Endothelial cell of umbilical vein (primary cell): Measurements from ENCODE around the gene RALBP1. TPM values are rescaled to one million over a fixed set of nuclear protein-coding genes. Genes with fewer than 3 reads are reported as not detected.

Experiments used
- BruUV-seq: library from RNA; stranded (reverse); fragments of 400-500 nt; replicated peaks from 2 replicates; lab custom pipeline; 2021; lab: Mats Ljungman, UMichigan
- CTCF ChIA-PET: fragments of 300-600, 350-600 bp; sonication (Branson Sonifier 250); formaldehyde crosslinking; loops from one replicate; lab custom pipeline; 2021; ENCODE audit warnings: antibody characterized with exemption, inconsistent platforms; lab: Charles Lee
- POLR2A ChIA-PET: fragments of 300-600, 350-600 bp; sonication (Branson Sonifier 250); formaldehyde crosslinking; loops from one replicate; lab custom pipeline; 2021; ENCODE audit warnings: antibody characterized with exemption, inconsistent platforms; lab: Charles Lee
- DNase-seq: peaks from one replicate; pipeline ENCODE4 v3.0.0-alpha.2; 2011; ENCODE audit warnings: low read depth, low spot score
- FAIRE-seq: peaks from 2 replicates; lab custom pipeline; 2011; peaks lifted over from hg19 to GRCh38; lab: Jason Lieb, UNC
- H2AFZ ChIP-seq: 2 replicates; pipeline ENCODE4 v1.6.0; 2012; ENCODE audit warnings: low read depth, low read length, control low read depth, inconsistent platforms
- H3K27ac ChIP-seq: 2 replicates; pipeline ENCODE4 v1.5.1; 2011; ENCODE audit warnings: low read depth, mild to moderate bottlenecking, control low read depth, low read length, moderate library complexity; ENCODE audit not compliant: insufficient read depth
- H3K27me3 ChIP-seq, 2 experiments: 2 replicates each; pipeline versions ENCODE4 v1.6.0 to v1.6.1; 2011; ENCODE audit warnings: low read length in 2 of 2, mixed read lengths in 1 of 2; ENCODE audit not compliant: control insufficient read depth in 2 of 2, insufficient read depth in 2 of 2
- H3K36me3 ChIP-seq, 2 experiments: 2 replicates in 1 of 2; 3 replicates in 1 of 2; pipeline ENCODE4 v1.5.1; 2011; ENCODE audit warnings: low read length in 2 of 2, mild to moderate bottlenecking in 1 of 2, moderate library complexity in 1 of 2; ENCODE audit not compliant: control insufficient read depth in 2 of 2, insufficient read depth in 2 of 2; ENCODE audit errors: extremely low read depth in 1 of 2
- H3K4me1 ChIP-seq: 3 replicates; pipeline ENCODE4 v1.5.1; 2011; ENCODE audit warnings: mild to moderate bottlenecking, low read length; ENCODE audit not compliant: control insufficient read depth, insufficient read depth; ENCODE audit errors: extremely low read depth
- H3K4me2 ChIP-seq: 2 replicates; pipeline ENCODE4 v1.6.1; 2011; ENCODE audit warnings: low read length, control low read depth, mixed read lengths; ENCODE audit not compliant: insufficient read depth
- H3K4me3 ChIP-seq, 3 experiments: fragments of 200-600 bp in 1 of 3; sonication (generic), shearing (Covaris generic) in 1 of 3; replicated peaks in 1 of 3; 2 replicates each; pipeline ENCODE4 v1.5.1; 2011 to 2016; ENCODE audit warnings: control low read depth in 3 of 3, low read length in 3 of 3, mild to moderate bottlenecking in 2 of 3, inconsistent platforms in 1 of 3, low read depth in 1 of 3, moderate library complexity in 1 of 3; ENCODE audit not compliant: insufficient read depth in 1 of 3
- H3K79me2 ChIP-seq: 2 replicates; pipeline ENCODE4 v1.6.0; 2012; ENCODE audit warnings: low read length, inconsistent platforms; ENCODE audit not compliant: control insufficient read depth, insufficient read depth
- H3K9ac ChIP-seq: replicated peaks from 2 replicates; pipeline ENCODE3; 2011; ENCODE audit warnings: low read length, control low read depth; ENCODE audit not compliant: insufficient read depth; ENCODE audit errors: extremely low read depth
- H3K9me1 ChIP-seq: replicated peaks from 3 replicates; pipeline ENCODE4 v1.6.0; 2011; ENCODE audit warnings: mild to moderate bottlenecking, low read length; ENCODE audit not compliant: control insufficient read depth, insufficient read depth; ENCODE audit errors: extremely low read depth
- H3K9me3 ChIP-seq: replicated peaks from 2 replicates; pipeline ENCODE4 v1.5.1; 2012; ENCODE audit warnings: low read length, inconsistent platforms; ENCODE audit not compliant: control insufficient read depth, insufficient read depth
- H4K20me1 ChIP-seq: replicated peaks from 2 replicates; pipeline ENCODE3; 2011; ENCODE audit warnings: mild to moderate bottlenecking, low read length; ENCODE audit not compliant: control insufficient read depth, insufficient read depth; ENCODE audit errors: extremely low read depth
- CTCF ChIP-seq, 2 donors: IDR thresholded peaks; 1 replicate in 1 of 2; 2 replicates in 1 of 2; pipeline ENCODE4 v1.5.1; 2011; ENCODE audit warnings: low read length in 2 of 2, mild to moderate bottlenecking in 2 of 2, moderate library complexity in 2 of 2, control low read depth in 1 of 2, inconsistent platforms in 1 of 2, low read depth in 1 of 2; ENCODE audit not compliant: insufficient read depth in 1 of 2; ENCODE audit errors: extremely low read depth in 1 of 2
- EZH2 ChIP-seq: IDR thresholded peaks from 2 replicates; pipeline ENCODE4 v1.6.1; 2012; ENCODE audit warnings: borderline replicate concordance, low read depth, mild to moderate bottlenecking, moderate library complexity, low read length, inconsistent platforms; ENCODE audit not compliant: severe bottlenecking
- FOS ChIP-seq: IDR thresholded peaks from 2 replicates; pipeline ENCODE4 v1.6.1; 2011; ENCODE audit warnings: mild to moderate bottlenecking, low read length, moderate library complexity, borderline replicate concordance; ENCODE audit not compliant: insufficient read depth
- GATA2 ChIP-seq: IDR thresholded peaks from 2 replicates; pipeline ENCODE4 v1.7.0; 2011; ENCODE audit warnings: low read depth, mild to moderate bottlenecking, moderate library complexity, mixed read lengths, low read length; ENCODE audit not compliant: insufficient read length, insufficient read depth
- JUN ChIP-seq: IDR thresholded peaks from 2 replicates; pipeline ENCODE4 v1.6.1; 2011; ENCODE audit warnings: borderline replicate concordance, low read depth; ENCODE audit not compliant: insufficient read length, insufficient read depth
- MAX ChIP-seq: IDR thresholded peaks from 2 replicates; pipeline ENCODE4 v1.6.1; 2011; ENCODE audit not compliant: insufficient read depth, insufficient read length
- MYC ChIP-seq: IDR thresholded peaks from one replicate; pipeline ENCODE4 v1.6.1; 2011; ENCODE audit warnings: mild to moderate bottlenecking, low read depth, low read length
- POLR2A ChIP-seq: IDR thresholded peaks from 2 replicates; pipeline ENCODE4 v1.6.1; 2012; ENCODE audit warnings: low read depth, mild to moderate bottlenecking, control low read depth, low read length
- POLR2AphosphoS5 ChIP-seq: IDR thresholded peaks from 2 replicates; pipeline ENCODE4 v1.6.1; 2012; ENCODE audit warnings: low read depth, mild to moderate bottlenecking, control low read depth, low read length, moderate library complexity; ENCODE audit not compliant: insufficient read depth
- dilution Hi-C: fragments of 300-500 bp; cut with MboI; formaldehyde crosslinking; loops from one replicate; pipeline ENCODE4 v1.15.0; 2019; ENCODE audit warnings: low sequenced_read_pairs; ENCODE audit not compliant: extremely low pct_ligation_motif_present
- intact Hi-C: fragments of 100-400 bp; cut with micrococcal nuclease; formaldehyde crosslinking; loops from one replicate; pipeline ENCODE4 v1.10.0; 2022
- polyA plus RNA-seq, 4 experiments: library from polyadenylated mRNA; depleted of rRNA in 3 of 4; stranded (reverse) in 3 of 4; unstranded in 1 of 4; fragments of >200 nt; gene quantifications; 2 replicates each; pipeline versions ENCODE4 v1.2.1 to v1.2.3, GENCODE V29; 2011 to 2012; ENCODE audit warnings: missing spikeins in 1 of 4
- total RNA-seq: library from RNA; stranded (reverse); gene quantifications from 2 replicates; pipeline ENCODE4 v1.2.3, GENCODE V29; 2021

The RALBP1 gene
- total and polyA plus RNA-seq, 2 donors (not counting 3 experiments of a cell fraction or from before 2014, with no cell fraction given) = 55.8 to 68.4 TPM

- Histone ChIP-seq H3K9me3 (no peaks in the 10 kb centered on the region), H3K36me3 (no peaks in the 10 kb centered on the region), H3K4me2 (no peak overlapping the region), H3K4me3 (no peak overlapping the region), H3K79me2 (peaks cover 47% of the 10 kb centered on the region), H3K9ac (no peak overlapping the region), H4K20me1 (peaks cover 2% of the 10 kb centered on the region), H3K27ac (no peak overlapping the region), H3K9me1 (no peaks in the 10 kb centered on the region), H3K4me1 (no peaks in the 10 kb centered on the region), H3K27me3 (no peaks in the 10 kb centered on the region), H2AFZ (no peak overlapping the region)
- FAIRE-seq (no peak), DNase-seq (no peak)
- ChIA-PET POLR2A (no interaction called here), CTCF (interaction anchor here (1.1 kb wide), 1 partner anchor 27 kb away, joined by 3 read pairs; no protein-coding TSS in a partner anchor)
- no TSS peak for BruUV-seq
- dilution Hi-C loops (no loop called here), intact Hi-C loops (no loop called here)
- TF ChIP-seq CTCF (IDR thresholded peaks at IDR 0.05; ENCODE audit: extremely low read depth in 1 of 2, insufficient read depth in 1 of 2, low read depth in 1 of 2, low read length in 2 of 2) (no peak), POLR2A (no peak)
These were observed 20.2 kb downstream of the RALBP1 start for GRCh38 chr18:9495465-9495864.

- Histone ChIP-seq H3K27me3 (no peaks in the 10 kb centered on the region), H4K20me1 (peaks cover 2% of the 10 kb centered on the region), H3K9ac (no peak overlapping the region), H3K79me2 (peaks cover 47% of the 10 kb centered on the region), H3K9me1 (no peaks in the 10 kb centered on the region), H3K36me3 (no peaks in the 10 kb centered on the region), H3K4me2 (no peak overlapping the region), H3K9me3 (no peaks in the 10 kb centered on the region), H3K27ac (no peak overlapping the region), H2AFZ (no peak overlapping the region), H3K4me3 (no peak overlapping the region), H3K4me1 (no peaks in the 10 kb centered on the region)
- intact Hi-C loops (no loop called here), dilution Hi-C loops (no loop called here)
- ChIA-PET POLR2A (no interaction called here), CTCF (no interaction called here)
- TF ChIP-seq FOS (no peak), MYC (no peak), POLR2AphosphoS5 (no peak), EZH2 (no peak), MAX (no peak), CTCF (IDR thresholded peaks at IDR 0.05; ENCODE audit: extremely low read depth in 1 of 2, insufficient read depth in 1 of 2, low read depth in 1 of 2, low read length in 2 of 2) (no peak), JUN (no peak), POLR2A (no peak), GATA2 (no peak)
- DNase-seq (no peak), FAIRE-seq (no peak)
- BruUV-seq = no TSS peak
These were observed 20.8 kb downstream of the RALBP1 start for GRCh38 chr18:9495916-9496705.
